DND-41 (cell line): ENCODE results near the gene TSSC4.
A peak's percentile ranks its signal among the peaks of the same experiment; 100 is the strongest.

Experiments used
- ATAC-seq: fragments of 200-7000 bp; cut with Tn5 transposase; 3 replicates; pipeline ENCODE4 v1.9.1; 2021; ENCODE audit warnings: low read depth; ENCODE audit not compliant: insufficient read depth
- DNase-seq: peaks from one replicate; pipeline ENCODE4 v3.0.0-alpha.2; 2020
- H2AFZ ChIP-seq: 2 replicates; pipeline ENCODE4 v1.6.0; 2012; ENCODE audit warnings: low read depth, low read length
- H3K27ac ChIP-seq: 2 replicates; pipeline ENCODE4 v1.5.1; 2012; ENCODE audit warnings: low read length, inconsistent platforms
- H3K27me3 ChIP-seq: fragments of 200-600 bp; sonication (generic); 2 replicates; pipeline ENCODE4 v1.6.0; 2012; ENCODE audit warnings: low read length, mild to moderate bottlenecking, inconsistent platforms; ENCODE audit not compliant: insufficient read depth, poor library complexity
- H3K36me3 ChIP-seq: 2 replicates; pipeline ENCODE4 v1.5.1; 2012; ENCODE audit warnings: low read length, inconsistent platforms; ENCODE audit not compliant: insufficient read depth
- H3K4me1 ChIP-seq: 2 replicates; pipeline ENCODE4 v1.5.1; 2012; ENCODE audit warnings: mild to moderate bottlenecking, low read length; ENCODE audit not compliant: insufficient read depth
- H3K4me2 ChIP-seq: 2 replicates; pipeline ENCODE4 v1.6.0; 2012; ENCODE audit warnings: mild to moderate bottlenecking, moderate library complexity, low read length, inconsistent platforms; ENCODE audit not compliant: insufficient read depth
- H3K4me3 ChIP-seq, 2 experiments: fragments of 200-600 bp in 1 of 2; shearing (Covaris generic) in 1 of 2; 2 replicates each; pipeline ENCODE4 v1.5.1; 2012 to 2016; ENCODE audit warnings: inconsistent platforms in 2 of 2, low read length in 2 of 2, mild to moderate bottlenecking in 2 of 2, low read depth in 1 of 2, moderate library complexity in 1 of 2
- H3K79me2 ChIP-seq: 2 replicates; pipeline ENCODE4 v1.6.0; 2012; ENCODE audit warnings: low read length, inconsistent platforms; ENCODE audit not compliant: insufficient read depth
- H3K9ac ChIP-seq: 2 replicates; pipeline ENCODE4 v1.6.0; 2012; ENCODE audit warnings: low read depth, mild to moderate bottlenecking, inconsistent platforms, low read length, moderate library complexity
- H3K9me3 ChIP-seq: 2 replicates; pipeline ENCODE4 v1.5.1; 2012; ENCODE audit warnings: low read length, moderate library complexity, mild to moderate bottlenecking, inconsistent platforms; ENCODE audit not compliant: insufficient read depth, severe bottlenecking
- H4K20me1 ChIP-seq: 2 replicates; pipeline ENCODE4 v1.6.0; 2012; ENCODE audit warnings: low read length; ENCODE audit not compliant: insufficient read depth
- EZH2 ChIP-seq: IDR thresholded peaks from 3 replicates; pipeline ENCODE4 v1.6.1; 2012; ENCODE audit warnings: borderline replicate concordance, low read depth, mild to moderate bottlenecking, moderate library complexity, low read length, inconsistent platforms; ENCODE audit not compliant: severe bottlenecking
- TF ChIP-seq, protein P1 (sequence below): IDR thresholded peaks from 2 replicates; pipeline ENCODE4 v1.5.1; 2012; ENCODE audit warnings: borderline replicate concordance, low read length, moderate library complexity, mild to moderate bottlenecking; ENCODE audit not compliant: poor library complexity, severe bottlenecking; ENCODE audit errors: extremely low read depth

The TSSC4 gene

DNA sequence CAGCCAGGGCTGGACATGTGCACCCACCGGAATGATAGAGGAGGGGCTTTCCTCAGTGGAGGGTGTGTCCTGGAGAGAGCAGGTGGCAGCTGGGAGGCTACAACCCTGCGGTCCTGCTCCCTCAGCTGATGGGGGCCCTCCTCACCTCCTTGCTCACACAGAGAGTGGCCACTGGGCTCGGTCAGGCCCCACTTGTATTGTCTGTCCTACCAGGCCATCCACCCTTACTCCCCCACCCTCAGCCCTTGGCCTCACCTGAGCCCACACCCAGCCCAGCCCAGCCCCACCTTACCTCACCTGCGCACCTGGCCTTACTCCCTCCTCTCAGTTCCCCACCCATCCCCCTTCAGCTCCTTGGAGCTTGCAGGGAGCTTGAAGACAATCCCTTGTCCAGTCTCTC is 40.6 kb downstream of the TSSC4 start:
- Histone ChIP-seq H3K36me3 (no peaks in the 10 kb centered on the region), H3K9me3 (no peaks in the 10 kb centered on the region), H3K4me1 (peaks cover 12% of the 10 kb centered on the region; the same call in 1 of the 2 replicates), H3K27ac (no peak overlapping the region), H3K79me2 (no peaks in the 10 kb centered on the region), H3K4me2 (no peak overlapping the region), H2AFZ (no peak overlapping the region), H3K27me3 (no peaks in the 10 kb centered on the region), H3K4me3 (no peak overlapping the region), H4K20me1 (no peaks in the 10 kb centered on the region; the same call in none of the 2 replicates), H3K9ac (no peak overlapping the region)
- no peak for DNase-seq
- no peak for ATAC-seq
- TF ChIP-seq, protein P1, sequence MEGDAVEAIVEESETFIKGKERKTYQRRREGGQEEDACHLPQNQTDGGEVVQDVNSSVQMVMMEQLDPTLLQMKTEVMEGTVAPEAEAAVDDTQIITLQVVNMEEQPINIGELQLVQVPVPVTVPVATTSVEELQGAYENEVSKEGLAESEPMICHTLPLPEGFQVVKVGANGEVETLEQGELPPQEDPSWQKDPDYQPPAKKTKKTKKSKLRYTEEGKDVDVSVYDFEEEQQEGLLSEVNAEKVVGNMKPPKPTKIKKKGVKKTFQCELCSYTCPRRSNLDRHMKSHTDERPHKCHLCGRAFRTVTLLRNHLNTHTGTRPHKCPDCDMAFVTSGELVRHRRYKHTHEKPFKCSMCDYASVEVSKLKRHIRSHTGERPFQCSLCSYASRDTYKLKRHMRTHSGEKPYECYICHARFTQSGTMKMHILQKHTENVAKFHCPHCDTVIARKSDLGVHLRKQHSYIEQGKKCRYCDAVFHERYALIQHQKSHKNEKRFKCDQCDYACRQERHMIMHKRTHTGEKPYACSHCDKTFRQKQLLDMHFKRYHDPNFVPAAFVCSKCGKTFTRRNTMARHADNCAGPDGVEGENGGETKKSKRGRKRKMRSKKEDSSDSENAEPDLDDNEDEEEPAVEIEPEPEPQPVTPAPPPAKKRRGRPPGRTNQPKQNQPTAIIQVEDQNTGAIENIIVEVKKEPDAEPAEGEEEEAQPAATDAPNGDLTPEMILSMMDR, result no peak
- TF ChIP-seq EZH2, result no peak

DNA sequence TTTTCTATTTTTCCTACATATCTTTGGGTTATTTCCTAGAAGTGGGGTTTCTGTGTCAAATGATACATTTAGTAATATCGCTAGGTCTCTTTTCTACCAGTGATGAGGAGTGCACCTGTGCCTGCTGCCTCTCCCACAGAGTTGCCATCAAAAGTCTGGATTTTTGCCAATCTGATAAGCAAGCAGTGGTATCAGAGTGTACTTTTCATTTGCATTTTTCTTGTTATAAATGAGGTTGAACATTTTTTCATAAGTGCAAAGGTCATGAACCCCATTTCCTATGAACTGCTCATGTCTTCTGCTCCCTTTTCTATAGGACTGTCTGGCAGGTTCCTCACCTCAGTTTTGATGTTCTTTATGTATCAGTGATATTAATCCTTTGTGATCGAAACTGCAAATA is 42.0 kb downstream of the TSSC4 start:
- no peak overlapping the region for H2AFZ ChIP-seq
- ATAC-seq (peak; percentile 88), DNase-seq (peak; percentile 43)
- H3K4me3 ChIP-seq, result no peak overlapping the region
- no peak for TF ChIP-seq EZH2
- TF ChIP-seq, protein P1, result no peak
- H3K4me2 ChIP-seq, result no peak overlapping the region
- H3K36me3 ChIP-seq, result no peaks in the 10 kb centered on the region
- no peaks in the 10 kb centered on the region for H3K9me3 ChIP-seq
- no peaks in the 10 kb centered on the region for H3K27me3 ChIP-seq
- H3K79me2 ChIP-seq, result no peaks in the 10 kb centered on the region
- no peak overlapping the region for H3K9ac ChIP-seq
- H3K27ac ChIP-seq, result no peak overlapping the region
- peaks cover 4% of the 10 kb centered on the region; the same call in 1 of the 2 replicates for H4K20me1 ChIP-seq
- peaks cover 12% of the 10 kb centered on the region; the same call in 1 of the 2 replicates for H3K4me1 ChIP-seq

DNA sequence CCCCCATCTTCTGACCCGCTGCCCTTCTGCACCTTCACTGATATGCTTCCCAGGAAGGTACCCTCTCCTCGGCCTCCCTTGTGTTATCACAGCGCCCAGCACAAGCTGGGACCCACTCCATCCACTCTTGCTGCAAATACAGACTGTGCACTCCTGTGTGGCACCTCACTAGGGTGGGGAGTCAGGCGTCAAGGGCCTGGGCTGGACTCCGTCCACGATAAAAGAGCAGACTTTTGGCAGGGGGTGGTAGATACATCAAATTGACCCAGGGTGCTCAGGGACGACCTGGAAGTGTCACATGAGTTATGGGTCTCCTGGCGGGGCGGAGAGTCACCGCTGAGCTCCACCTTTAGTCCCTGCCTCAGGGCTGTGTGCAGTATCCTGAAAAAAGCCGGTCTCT is 42.9 kb downstream of the TSSC4 start:
- H3K36me3 ChIP-seq, result no peaks in the 10 kb centered on the region
- TF ChIP-seq, protein P1, result no peak
- TF ChIP-seq EZH2, result no peak
- ATAC-seq, result no peak
- no peaks in the 10 kb centered on the region for H3K9me3 ChIP-seq
- H3K4me3 ChIP-seq, result no peak overlapping the region
- peaks cover 8% of the 10 kb centered on the region for H4K20me1 ChIP-seq
- no peaks in the 10 kb centered on the region for H3K79me2 ChIP-seq
- H3K27me3 ChIP-seq, result no peaks in the 10 kb centered on the region
- H3K9ac ChIP-seq, result no peak overlapping the region
- DNase-seq, result no peak
- no peak overlapping the region for H3K27ac ChIP-seq
- H3K4me1 ChIP-seq, result peaks cover 12% of the 10 kb centered on the region; the same call in 1 of the 2 replicates
- H2AFZ ChIP-seq, result no peak overlapping the region
- H3K4me2 ChIP-seq, result no peak overlapping the region
